Thymus (tissue), 14 donors: ENCODE results near the gene NAE1. TPM values are rescaled to one million over a fixed set of nuclear protein-coding genes. Genes with fewer than 3 reads are reported as not detected.

Experiments
- DNase-seq, 9 donors: peaks; one replicate each; pipeline ENCODE4 v3.0.0-alpha.2; 2013; ENCODE audit warnings: low spot score in 9 of 9, low read depth in 6 of 9, missing footprints in 1 of 9
- H3K27ac ChIP-seq, 2 donors: one replicate each; pipeline ENCODE4 v1.5.1; 2013; ENCODE audit warnings: control low read depth in 1 of 2, low read depth in 1 of 2, low read length in 1 of 2, mild to moderate bottlenecking in 1 of 2, moderate library complexity in 1 of 2
- H3K27me3 ChIP-seq, 2 donors: one replicate each; pipeline ENCODE4 v1.5.1; 2013; ENCODE audit warnings: low read length in 1 of 2; ENCODE audit not compliant: control insufficient read depth in 2 of 2, insufficient read depth in 1 of 2
- H3K36me3 ChIP-seq, 2 donors: one replicate each; pipeline ENCODE4 v1.5.1; 2013; ENCODE audit warnings: low read length in 1 of 2, mild to moderate bottlenecking in 1 of 2, moderate library complexity in 1 of 2; ENCODE audit not compliant: control insufficient read depth in 2 of 2, insufficient read depth in 2 of 2
- H3K4me1 ChIP-seq, 2 donors: one replicate each; pipeline ENCODE4 v1.5.1; 2013; ENCODE audit warnings: low read length in 2 of 2; ENCODE audit not compliant: control insufficient read depth in 2 of 2, insufficient read depth in 2 of 2
- H3K4me3 ChIP-seq, 2 donors: one replicate each; pipeline ENCODE4 v1.5.1; 2013; ENCODE audit warnings: low read length in 2 of 2, control low read depth in 1 of 2, mild to moderate bottlenecking in 1 of 2
- H3K9me3 ChIP-seq, 2 donors: one replicate each; pipeline ENCODE4 v1.5.1; 2013; ENCODE audit warnings: low read length in 1 of 2, mild to moderate bottlenecking in 1 of 2; ENCODE audit not compliant: control insufficient read depth in 2 of 2, insufficient read depth in 1 of 2
- WGBS: extraction: QIAGEN DNeasy Blood & Tissue Kit; methylation state at CpG from one replicate; pipeline ENCODE4 v1.1.7; 2013; 5-methylcytosine and 5-hydroxymethylcytosine counted together
- long read RNA-seq, 10 donors: transcript quantifications; one replicate each; lab custom pipeline, GENCODE V29; 2026
- polyA plus RNA-seq: library from polyadenylated mRNA; stranded (reverse); fragments of 200-250 nt; gene quantifications from one replicate; pipeline ENCODE4 v1.2.3, GENCODE V29; 2013
- total RNA-seq: library from RNA; stranded (reverse); fragments of 120-200 nt; gene quantifications from one replicate; pipeline ENCODE4 v1.2.4, GENCODE V29; 2013
- donor health status: healthy.

Gene NAE1
- 70.4 TPM for total RNA-seq
- polyA plus RNA-seq, result 55.3 TPM
- long read RNA-seq, donor 1, partial matches to known transcripts, result 0 of 1 reads
- long read RNA-seq, donor 1, other reads (novel, unspliced or antisense), result 0 of 1 reads
- long read RNA-seq, donor 2, result 0 reads
- long read RNA-seq, donor 3, transcript NAE1-201 (20 exons, 1,837 nt), result major isoform, 10 of 38 reads
- long read RNA-seq, donor 3, partial matches to known transcripts, result 19 of 38 reads
- long read RNA-seq, donor 3, other reads (novel, unspliced or antisense), result 0 of 38 reads
- long read RNA-seq, donor 4, partial matches to known transcripts, result 0 of 6 reads
- long read RNA-seq, donor 4, other reads (novel, unspliced or antisense), result 0 of 6 reads
- long read RNA-seq, donor 5, transcript NAE1-201 (20 exons, 1,837 nt), result major isoform, 16 of 38 reads
- long read RNA-seq, donor 5, partial matches to known transcripts, result 18 of 38 reads
- long read RNA-seq, donor 5, other reads (novel, unspliced or antisense), result 0 of 38 reads
- long read RNA-seq, donor 6, transcript NAE1-201 (20 exons, 1,837 nt), result major isoform, 13 of 16 reads
- long read RNA-seq, donor 6, partial matches to known transcripts, result 0 of 16 reads
- long read RNA-seq, donor 6, other reads (novel, unspliced or antisense), result 0 of 16 reads
- long read RNA-seq, donor 7, transcript NAE1-201 (20 exons, 1,837 nt), result major isoform, 5 of 16 reads
- long read RNA-seq, donor 7, partial matches to known transcripts, result 8 of 16 reads
- long read RNA-seq, donor 7, other reads (novel, unspliced or antisense), result 0 of 16 reads
- long read RNA-seq, donor 8, transcript NAE1-201 (20 exons, 1,837 nt), result major isoform, 5 of 5 reads
- long read RNA-seq, donor 8, partial matches to known transcripts, result 0 of 5 reads
- long read RNA-seq, donor 8, other reads (novel, unspliced or antisense), result 0 of 5 reads
- long read RNA-seq, donor 9, transcript NAE1-201 (20 exons, 1,837 nt), result major isoform, 8 of 15 reads
- long read RNA-seq, donor 9, partial matches to known transcripts, result 5 of 15 reads
- long read RNA-seq, donor 9, other reads (novel, unspliced or antisense), result 0 of 15 reads
- long read RNA-seq, donor 10, transcript NAE1-201 (20 exons, 1,837 nt), result major isoform, 8 of 10 reads
- long read RNA-seq, donor 10, partial matches to known transcripts, result 0 of 10 reads
- long read RNA-seq, donor 10, other reads (novel, unspliced or antisense), result 0 of 10 reads

DNA sequence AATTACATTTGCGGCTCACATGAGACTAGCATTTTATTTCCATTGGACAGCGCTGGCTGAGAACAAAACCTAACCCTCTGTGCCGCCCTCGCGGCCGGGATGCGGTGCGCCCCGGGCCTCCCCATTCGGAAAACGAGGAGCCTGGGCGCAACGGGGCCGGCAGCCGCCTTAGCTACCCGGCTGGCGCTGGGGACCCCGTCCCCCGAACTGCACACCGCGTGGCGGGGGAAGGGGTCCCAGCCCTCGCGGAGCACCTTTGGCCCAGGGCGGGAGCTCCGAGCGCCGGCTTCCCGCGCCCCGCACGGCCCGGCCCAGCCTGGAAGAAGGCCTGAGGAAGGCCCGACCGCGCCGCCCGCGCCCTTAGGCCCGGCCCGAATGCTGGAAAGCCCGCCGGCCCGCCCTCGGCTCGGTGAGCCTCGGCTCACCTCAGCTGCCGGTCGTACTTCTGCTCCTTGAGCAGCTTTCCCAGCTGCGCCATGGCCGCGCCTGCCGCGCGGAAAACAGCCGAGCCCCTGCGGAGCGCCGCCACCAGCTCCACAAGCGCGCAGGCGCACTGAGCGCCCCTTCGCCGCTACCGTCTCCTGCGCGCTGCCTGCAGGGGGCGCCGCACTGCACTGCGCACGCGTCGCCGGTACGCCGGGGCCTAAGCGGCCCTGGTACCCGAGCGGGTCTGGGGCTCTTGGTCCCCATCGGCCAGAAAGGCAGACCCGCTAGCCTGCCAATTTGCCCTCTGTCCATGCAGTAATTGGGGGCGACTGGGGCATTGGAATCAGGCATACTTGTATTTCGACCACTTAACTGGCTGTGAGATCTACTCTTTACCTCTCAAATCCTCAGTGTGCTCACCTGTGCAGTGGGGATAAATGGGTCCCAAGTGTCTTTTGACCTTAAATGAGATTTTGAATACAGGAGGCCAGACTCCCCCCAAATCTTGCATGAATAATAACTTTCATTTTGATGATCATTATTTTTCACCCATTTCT lies at the start of gene NAE1:
Gene NAE1, minus strand, starts transcription at position 555 of the 983 bp plus-strand sequence. Its CDS starts 77 bp downstream, at position 478.
- peak; percentile 71 to 97 (median 87) for DNase-seq
- WGBS, result 1% methylated on average over 84 of the region's 84 CpGs
- H3K9me3 ChIP-seq, result no peaks in the 10 kb centered on the region
- peak within 1 kb of the TSS; percentile 67 to 95 for H3K4me3 ChIP-seq
- H3K36me3 ChIP-seq, result peaks cover 12 to 22% of the 10 kb centered on the region in 2 donors
- H3K27me3 ChIP-seq, result peaks cover 0 to 3% of the 10 kb centered on the region in 2 donors
- peak within 1 kb of the TSS; percentile 84 to 91 for H3K27ac ChIP-seq
- H3K4me1 ChIP-seq, result peaks cover 9 to 15% of the 10 kb centered on the region in 2 donors

DNA sequence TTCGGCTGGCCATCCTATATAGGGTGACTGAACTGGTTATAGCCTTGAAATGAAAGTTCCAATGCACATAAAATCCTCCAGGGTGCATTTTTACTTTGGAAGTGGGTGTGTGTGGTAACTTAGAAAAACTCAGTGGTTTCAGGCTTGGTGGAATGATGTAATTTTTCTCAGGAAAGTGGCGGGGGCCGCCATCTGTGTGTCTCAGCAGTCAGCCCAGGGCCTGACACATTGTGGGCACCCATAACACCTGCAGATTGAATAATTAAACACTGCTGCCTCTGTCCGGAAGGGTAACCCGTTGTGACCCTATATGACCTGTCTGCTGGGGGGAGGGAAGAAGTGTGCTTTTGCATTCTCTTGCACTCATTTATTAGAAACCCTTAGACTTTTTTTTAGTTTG lies 47.3 kb upstream of the NAE1 start:
- H3K4me1 ChIP-seq, result peaks cover 10 to 18% of the 10 kb centered on the region in 2 donors

GRCh38 chr16:66874079-66874775 lies 43.5 kb upstream of the NAE1 start:
- H3K27ac ChIP-seq, result no peak overlapping the region
- no peak overlapping the region for H3K4me3 ChIP-seq
- 94% methylated on average over 1 of the region's 1 CpG for WGBS
- H3K4me1 ChIP-seq, result peaks cover 0 to 11% of the 10 kb centered on the region in 2 donors
- no peak for DNase-seq
- H3K36me3 ChIP-seq, result no peaks in the 10 kb centered on the region
- no peaks in the 10 kb centered on the region for H3K9me3 ChIP-seq
- H3K27me3 ChIP-seq, result peaks cover 0 to 14% of the 10 kb centered on the region in 2 donors

More for the DNA sequence above, 47.3 kb upstream of the NAE1 start:
- no peak overlapping the region for H3K4me3 ChIP-seq
- H3K36me3 ChIP-seq, result no peaks in the 10 kb centered on the region
- peaks cover 0 to 12% of the 10 kb centered on the region in 2 donors for H3K27me3 ChIP-seq
- no peak for DNase-seq
- WGBS, result 26% methylated on average over 5 of the region's 5 CpGs
- H3K9me3 ChIP-seq, result no peaks in the 10 kb centered on the region
- no peak overlapping the region for H3K27ac ChIP-seq

- H3K27ac ChIP-seq, result no peak overlapping the region
- H3K27me3 ChIP-seq, result peaks cover 0 to 14% of the 10 kb centered on the region in 2 donors
- H3K4me3 ChIP-seq, result no peak overlapping the region
- H3K4me1 ChIP-seq, result peaks cover 0 to 11% of the 10 kb centered on the region in 2 donors
- DNase-seq, result no peak
- no peaks in the 10 kb centered on the region for H3K9me3 ChIP-seq
- no peaks in the 10 kb centered on the region for H3K36me3 ChIP-seq
Measured at GRCh38 chr16:66873685-66874055, 42.9 kb upstream of the NAE1 start.

DNA sequence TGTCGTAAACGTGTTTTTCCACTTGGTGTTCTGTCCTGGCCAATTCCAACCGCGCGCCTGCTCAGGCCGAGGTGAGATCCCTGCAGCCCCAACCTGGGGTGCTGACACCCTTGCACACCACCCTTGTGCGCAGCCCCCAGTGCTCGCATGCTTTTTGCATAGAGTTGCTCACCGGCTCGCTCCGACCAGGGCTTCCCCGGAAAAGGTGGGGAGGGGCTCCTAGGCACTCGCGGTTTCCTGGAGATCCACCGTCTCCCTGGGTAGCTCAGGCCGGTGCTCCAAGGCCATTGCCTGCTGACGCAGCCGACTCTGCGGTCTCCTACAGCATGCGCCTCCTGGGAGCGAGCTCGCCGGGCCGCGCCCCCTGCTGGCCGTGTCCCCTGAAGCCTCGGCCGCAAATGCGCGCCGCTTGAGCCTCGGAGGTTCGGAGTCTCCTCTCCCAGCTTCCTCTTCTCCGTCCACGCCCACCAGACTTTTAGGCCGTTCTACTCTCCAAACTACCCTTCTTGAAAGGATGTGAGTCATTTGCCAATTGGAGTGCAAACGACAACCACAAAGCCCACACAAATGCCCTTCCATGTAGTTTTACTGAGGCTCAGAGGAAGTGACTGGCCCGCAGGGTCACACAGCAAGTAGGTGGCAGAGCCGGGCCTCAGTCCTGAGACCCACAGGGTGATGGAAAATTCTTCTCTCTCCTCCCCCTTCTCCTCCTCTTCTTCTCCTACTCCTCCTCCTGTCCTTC lies 42.3 kb upstream of the NAE1 start:
- H3K27ac ChIP-seq, result no peak overlapping the region
- H3K36me3 ChIP-seq, result no peaks in the 10 kb centered on the region
- H3K9me3 ChIP-seq, result no peaks in the 10 kb centered on the region
- WGBS, result 4% methylated on average over 39 of the region's 39 CpGs
- DNase-seq, result peak in 8 of 9 donors; percentile 43 to 84 (median 66)
- H3K27me3 ChIP-seq, result peaks cover 0 to 14% of the 10 kb centered on the region in 2 donors
- H3K4me3 ChIP-seq, result peak overlapping the region; percentile 24 to 34
- peaks cover 0 to 7% of the 10 kb centered on the region in 2 donors for H3K4me1 ChIP-seq

- Histone ChIP-seq H3K27ac (no peak overlapping the region), H3K4me3 (no peak overlapping the region), H3K27me3 (peaks cover 0 to 14% of the 10 kb centered on the region in 2 donors), H3K9me3 (no peaks in the 10 kb centered on the region), H3K36me3 (no peaks in the 10 kb centered on the region), H3K4me1 (peaks cover 0 to 7% of the 10 kb centered on the region in 2 donors)
- 65% methylated on average over 4 of the region's 4 CpGs for WGBS
- DNase-seq, result no peak
Measured at GRCh38 chr16:66872559-66872942, 41.8 kb upstream of the NAE1 start.

DNA sequence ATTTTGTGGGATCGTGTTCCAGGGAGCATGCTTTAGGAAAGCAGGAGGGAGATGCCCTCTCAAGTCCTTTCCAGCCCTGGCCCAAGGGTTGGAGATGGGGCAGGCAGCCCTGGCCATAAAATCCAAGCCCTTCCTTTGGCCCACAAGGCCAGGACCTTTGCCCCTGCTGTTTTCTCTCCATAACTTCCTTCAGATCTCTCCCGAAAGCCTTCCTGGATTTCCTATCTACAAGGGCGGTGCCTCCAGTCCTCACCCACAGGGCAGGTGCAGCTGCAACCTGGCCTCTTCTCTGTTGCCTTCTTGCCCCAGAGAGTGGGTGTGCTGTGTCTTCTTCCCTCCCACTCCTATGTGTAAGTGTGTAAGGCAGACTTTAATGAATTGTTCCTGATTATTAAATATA lies 41.1 kb upstream of the NAE1 start:
- Histone ChIP-seq H3K27me3 (peaks cover 0 to 14% of the 10 kb centered on the region in 2 donors), H3K4me3 (no peak overlapping the region), H3K27ac (no peak overlapping the region), H3K36me3 (no peaks in the 10 kb centered on the region), H3K4me1 (peaks cover 0 to 7% of the 10 kb centered on the region in 2 donors), H3K9me3 (no peaks in the 10 kb centered on the region)
- DNase-seq, result no peak
- 97% methylated on average over 3 of the region's 3 CpGs for WGBS
